HG03175 (cell line): ENCODE measurements around the gene RAB24.
"Not testable (repeated sequence)": the region's sequence is repeated elsewhere in the genome, so short reads cannot be mapped to it uniquely, and the experiment has no call there.

ENCODE experiments used
- ATAC-seq: cut with Tn5 transposase; IDR thresholded peaks from one replicate; pipeline ENCODE4 v1.9.1; 2021; ENCODE audit warnings: mild to moderate bottlenecking, moderate library complexity; ENCODE audit not compliant: unreplicated experiment

Gene RAB24

GRCh38 chr5:177303121-177303924, at the start of gene RAB24, which contains the start of gene PRELID1:
Gene RAB24, minus strand, starts transcription at chr5:177303719. Its CDS starts 431 bp downstream, at chr5:177303288.
Gene PRELID1, plus strand, starts transcription at chr5:177303799. Its CDS starts 187 bp downstream, at chr5:177303986.
- peak; percentile 73 for ATAC-seq

GRCh38 chr5:177353093-177353492, 49.6 kb upstream of the RAB24 start:
- ATAC-seq, result no peak

GRCh38 chr5:177351392-177352329, 48.1 kb upstream of the RAB24 start, which contains the start of gene LMAN2:
Gene LMAN2, minus strand, starts transcription at chr5:177351668. Its CDS starts 21 bp downstream, at chr5:177351647.
- ATAC-seq, result peak; percentile 94

- ATAC-seq, result no peak
Observed at GRCh38 chr5:177350776-177351391, 47.4 kb upstream of the RAB24 start.

- ATAC-seq, result no peak
Observed at GRCh38 chr5:177349762-177350161, 46.2 kb upstream of the RAB24 start.

GRCh38 chr5:177349362-177349647, 45.8 kb upstream of the RAB24 start:
- no peak for ATAC-seq

- no peak for ATAC-seq
Observed at GRCh38 chr5:177347699-177348098, 44.2 kb upstream of the RAB24 start.

GRCh38 chr5:177346820-177347219, 43.3 kb upstream of the RAB24 start:
- ATAC-seq, result no peak

GRCh38 chr5:177344891-177345290, 41.4 kb upstream of the RAB24 start:
- no peak for ATAC-seq

GRCh38 chr5:177343777-177344176, 40.3 kb upstream of the RAB24 start:
- ATAC-seq, result no peak

GRCh38 chr5:177343000-177343399, 39.5 kb upstream of the RAB24 start:
- ATAC-seq, result not testable (repeated sequence)

- ATAC-seq, result no peak
Observed at GRCh38 chr5:177339107-177339638, 35.7 kb upstream of the RAB24 start.

GRCh38 chr5:177338251-177339106, 35.0 kb upstream of the RAB24 start:
- no peak for ATAC-seq

GRCh38 chr5:177336603-177337494, 33.3 kb upstream of the RAB24 start:
- ATAC-seq, result no peak

GRCh38 chr5:177336112-177336511, 32.6 kb upstream of the RAB24 start:
- ATAC-seq, result no peak

- ATAC-seq, result no peak
Observed at GRCh38 chr5:177335701-177336065, 32.2 kb upstream of the RAB24 start.

GRCh38 chr5:177334781-177335700, 31.5 kb upstream of the RAB24 start:
- no peak for ATAC-seq

- ATAC-seq, result no peak
Observed at GRCh38 chr5:177334155-177334551, 30.6 kb upstream of the RAB24 start.
